Activated CD4-positive, alpha-beta T cell treated with anti-CD3 and anti-CD28 coated beads for 36 hours (primary cell): ENCODE results near the gene PNMA1. TPM values are rescaled to one million over a fixed set of nuclear protein-coding genes. Genes with fewer than 3 reads are reported as not detected.
A peak's percentile ranks its signal among the peaks of the same experiment; 100 is the strongest.

Experiments
- ATAC-seq: fragments of 200-7000 bp; cut with Tn5 transposase; one replicate; pipeline ENCODE4 v1.10.0; 2021; ENCODE audit warnings: mild to moderate bottlenecking, moderate library complexity
- CTCF ChIA-PET: fragments of 350-600 bp; sonication (Branson Sonifier 250); formaldehyde crosslinking; loops from one replicate; lab custom pipeline; 2021; ENCODE audit warnings: antibody characterized with exemption; lab: Charles Lee
- POLR2A ChIA-PET: fragments of 350-600 bp; sonication (Branson Sonifier 250); formaldehyde crosslinking; loops from one replicate; lab custom pipeline; 2021; ENCODE audit warnings: antibody characterized with exemption, inconsistent platforms; lab: Charles Lee
- DNase-seq: peaks from one replicate; pipeline ENCODE4 v3.0.0-alpha.2; 2020
- H3K27ac Mint-ChIP-seq: one replicate; pipeline ENCODE4 v1.8.0; 2021; ENCODE audit warnings: mixed read lengths
- H3K27me3 Mint-ChIP-seq: one replicate; pipeline ENCODE4 v1.8.0; 2021; ENCODE audit warnings: mixed read lengths
- H3K36me3 Mint-ChIP-seq: one replicate; pipeline ENCODE4 v1.8.0; 2021; ENCODE audit warnings: low read depth, mixed read lengths
- H3K4me1 Mint-ChIP-seq: one replicate; pipeline ENCODE4 v1.8.0; 2021; ENCODE audit warnings: mixed read lengths
- H3K4me3 Mint-ChIP-seq: one replicate; pipeline ENCODE4 v1.8.0; 2021; ENCODE audit warnings: mild to moderate bottlenecking, moderate library complexity, mixed read lengths
- H3K9me3 Mint-ChIP-seq: one replicate; pipeline ENCODE4 v1.8.0; 2021; ENCODE audit warnings: low read depth, mixed read lengths
- intact Hi-C, 2 experiments: fragments of 100-400 bp; cut with DNase I in 1 of 2; cut with micrococcal nuclease in 1 of 2; formaldehyde crosslinking; loops; one replicate each; pipeline versions ENCODE4 v1.14.2 to v1.15.1; 2022 to 2024; cut with DNase I, micrococcal nuclease
- total RNA-seq, 2 experiments: library from RNA; stranded (reverse); gene quantifications; one replicate each; pipeline ENCODE4 v1.2.3, GENCODE V29; 2021

PNMA1 gene
- total RNA-seq, 2 experiments from 2014 or later: 23.2 to 28.8 TPM

GRCh38 chr14:73751157-73751691 is 37.0 kb upstream of the PNMA1 start:
- Mint-ChIP-seq H3K27ac (peak overlapping the region; percentile 25), H3K36me3 (peaks cover 20% of the 10 kb centered on the region), H3K27me3 (no peaks in the 10 kb centered on the region), H3K9me3 (no peaks in the 10 kb centered on the region), H3K4me3 (no peak overlapping the region), H3K4me1 (peaks cover 99% of the 10 kb centered on the region)
- ChIA-PET CTCF (interaction anchor here (0.6 to 9.7 kb wide), 4 partner anchors 8 to 34 kb away, joined by 3 to 116 read pairs (median 18); no protein-coding TSS in a partner anchor), POLR2A (interaction anchor here (0.6 to 0.7 kb wide), 2 partner anchors 9 to 615 kb away, joined by 3 to 5 read pairs; a partner anchor contains a TSS)
- ATAC-seq (no peak), DNase-seq (no peak)
- intact Hi-C loops: loop anchor here in 1 of 2 experiments (5.0 kb wide), 1 partner anchor 36 kb away; no protein-coding TSS in a partner anchor

- Mint-ChIP-seq H3K27ac (peak overlapping the region; percentile 2), H3K4me3 (no peak overlapping the region), H3K4me1 (peaks cover 99% of the 10 kb centered on the region), H3K9me3 (no peaks in the 10 kb centered on the region), H3K36me3 (peaks cover 15% of the 10 kb centered on the region), H3K27me3 (no peaks in the 10 kb centered on the region)
- intact Hi-C loops: loop anchor here in 1 of 2 experiments (5.0 kb wide), 1 partner anchor 37 kb away; no protein-coding TSS in a partner anchor
- POLR2A ChIA-PET: interaction anchor here (1.1 kb wide), 1 partner anchor 9 kb away, joined by 4 read pairs; no protein-coding TSS in a partner anchor
- ATAC-seq (no peak), DNase-seq (no peak)
- CTCF ChIA-PET: interaction anchor here (0.7 to 10.6 kb wide), 3 partner anchors 20 to 81 kb away, joined by 3 to 90 read pairs (median 3); partner anchors contain the start of gene PNMA1
These were observed 36.3 kb upstream of the PNMA1 start for GRCh38 chr14:73750531-73750901.

GRCh38 chr14:73749706-73750530 is 35.7 kb upstream of the PNMA1 start:
- ATAC-seq (no peak), DNase-seq (no peak)
- no peak overlapping the region for H3K4me3 Mint-ChIP-seq
- ChIA-PET CTCF (interaction anchor here (0.7 to 10.6 kb wide), 7 partner anchors 8 to 121 kb away, joined by 3 to 90 read pairs (median 4); partner anchors contain the start of genes PNMA1 and PTGR2), POLR2A (interaction anchor here (0.7 to 1.1 kb wide), 2 partner anchors 9 to 10 kb away, joined by 3 to 4 read pairs; a partner anchor contains a TSS)
- H3K27ac Mint-ChIP-seq: peak overlapping the region; percentile 10
- peaks cover 14% of the 10 kb centered on the region for H3K36me3 Mint-ChIP-seq
- peaks cover 99% of the 10 kb centered on the region for H3K4me1 Mint-ChIP-seq
- H3K9me3 Mint-ChIP-seq: no peaks in the 10 kb centered on the region
- intact Hi-C loops: loop anchor here in 1 of 2 experiments (5.0 to 10.0 kb wide), 2 partner anchors 37 to 335 kb away; partner anchors contain the start of genes ALDH6A1 and LIN52
- no peaks in the 10 kb centered on the region for H3K27me3 Mint-ChIP-seq

GRCh38 chr14:73748858-73749357 is 34.7 kb upstream of the PNMA1 start:
- peaks cover 14% of the 10 kb centered on the region for H3K36me3 Mint-ChIP-seq
- no peak for ATAC-seq
- H3K9me3 Mint-ChIP-seq: no peaks in the 10 kb centered on the region
- no peak for DNase-seq
- intact Hi-C loops: loop anchor here in 1 of 2 experiments (10.0 kb wide), 1 partner anchor 336 kb away; the partner anchor contains the start of genes ALDH6A1 and LIN52
- H3K27me3 Mint-ChIP-seq: no peaks in the 10 kb centered on the region
- no peak overlapping the region for H3K4me3 Mint-ChIP-seq
- H3K4me1 Mint-ChIP-seq: peaks cover 99% of the 10 kb centered on the region
- POLR2A ChIA-PET: interaction anchor here (0.7 kb wide), 1 partner anchor 11 kb away, joined by 3 read pairs; a partner anchor contains a TSS
- CTCF ChIA-PET: interaction anchor here (0.8 to 10.6 kb wide), 3 partner anchors 9 to 120 kb away, joined by 3 to 90 read pairs (median 4); no protein-coding TSS in a partner anchor
- H3K27ac Mint-ChIP-seq: peak overlapping the region; percentile 37

- Mint-ChIP-seq H3K9me3 (no peaks in the 10 kb centered on the region), H3K4me3 (no peak overlapping the region), H3K27me3 (no peaks in the 10 kb centered on the region), H3K36me3 (peaks cover 16% of the 10 kb centered on the region), H3K4me1 (peaks cover 99% of the 10 kb centered on the region), H3K27ac (peak overlapping the region; percentile 55)
- intact Hi-C loops: loop anchor here in 1 of 2 experiments (10.0 kb wide), 1 partner anchor 337 kb away; the partner anchor contains the start of genes ALDH6A1 and LIN52
- DNase-seq: no peak
- POLR2A ChIA-PET: interaction anchor here (0.5 to 0.6 kb wide), 2 partner anchors 12 to 444 kb away, joined by 3 read pairs; no protein-coding TSS in a partner anchor
- CTCF ChIA-PET: interaction anchor here (0.9 to 10.6 kb wide), 3 partner anchors 8 to 27 kb away, joined by 3 to 116 read pairs (median 90); a partner anchor contains a TSS
- no peak for ATAC-seq
These were observed 33.4 kb upstream of the PNMA1 start for GRCh38 chr14:73747379-73748211.

- H3K27me3 Mint-ChIP-seq: no peaks in the 10 kb centered on the region
- no peak overlapping the region for H3K4me3 Mint-ChIP-seq
- no peaks in the 10 kb centered on the region for H3K9me3 Mint-ChIP-seq
- intact Hi-C loops: loop anchor here in 1 of 2 experiments (10.0 kb wide), 1 partner anchor 338 kb away; the partner anchor contains the start of genes ALDH6A1 and LIN52
- CTCF ChIA-PET: interaction anchor here (0.9 to 10.6 kb wide), 6 partner anchors 9 to 81 kb away, joined by 3 to 116 read pairs (median 6); a partner anchor contains a TSS
- H3K36me3 Mint-ChIP-seq: peaks cover 15% of the 10 kb centered on the region
- peak overlapping the region; percentile 55 for H3K27ac Mint-ChIP-seq
- ATAC-seq: no peak
- POLR2A ChIA-PET: interaction anchor here (0.5 kb wide), 1 partner anchor 11 kb away, joined by 3 read pairs; no protein-coding TSS in a partner anchor
- peaks cover 99% of the 10 kb centered on the region for H3K4me1 Mint-ChIP-seq
- DNase-seq: no peak
These were observed 32.6 kb upstream of the PNMA1 start for GRCh38 chr14:73746520-73747378.

- H3K27me3 Mint-ChIP-seq: no peaks in the 10 kb centered on the region
- peaks cover 10% of the 10 kb centered on the region for H3K36me3 Mint-ChIP-seq
- CTCF ChIA-PET: interaction anchor here (0.6 to 10.6 kb wide), 6 partner anchors 10 to 1996 kb away, joined by 3 to 116 read pairs (median 6); a partner anchor contains a TSS
- H3K9me3 Mint-ChIP-seq: no peaks in the 10 kb centered on the region
- peak overlapping the region; percentile 55 for H3K27ac Mint-ChIP-seq
- H3K4me3 Mint-ChIP-seq: no peak overlapping the region
- intact Hi-C loops: loop anchor here in 1 of 2 experiments (10.0 kb wide), 1 partner anchor 339 kb away; the partner anchor contains the start of genes ALDH6A1 and LIN52
- POLR2A ChIA-PET: no interaction called here
- DNase-seq: no peak
- H3K4me1 Mint-ChIP-seq: peaks cover 99% of the 10 kb centered on the region
- no peak for ATAC-seq
These were observed 31.7 kb upstream of the PNMA1 start for GRCh38 chr14:73745571-73746519.

- Mint-ChIP-seq H3K4me1 (peaks cover 98% of the 10 kb centered on the region), H3K27me3 (no peaks in the 10 kb centered on the region), H3K36me3 (peaks cover 12% of the 10 kb centered on the region), H3K27ac (peak overlapping the region; percentile 82), H3K4me3 (peak overlapping the region; percentile 66), H3K9me3 (no peaks in the 10 kb centered on the region)
- DNase-seq (no peak), ATAC-seq (no peak)
- POLR2A ChIA-PET: interaction anchor here (0.6 to 1.4 kb wide), 2 partner anchors 10 to 20 kb away, joined by 4 read pairs; no protein-coding TSS in a partner anchor
- intact Hi-C loops: loop anchor here (5.0 to 10.0 kb wide), 3 partner anchors 82 to 340 kb away; partner anchors contain the start of genes ALDH6A1 (in 1 of the 2), LIN52 (in 1 of the 2) and ZNF410 (in 1 of the 2)
- CTCF ChIA-PET: interaction anchor here (0.6 to 10.6 kb wide), 9 partner anchors 11 to 1995 kb away, joined by 3 to 116 read pairs (median 3); a partner anchor contains a TSS
These were observed 30.8 kb upstream of the PNMA1 start for GRCh38 chr14:73744874-73745529.
